NAMALWA (cell line): ENCODE results near the gene KMT2C.
"Not testable (repeated sequence)": the region's sequence is repeated elsewhere in the genome, so short reads cannot be mapped to it uniquely, and the experiment has no call there.

Experiments used
- DNase-seq: peaks from one replicate; pipeline ENCODE4 v3.0.0-alpha.2; 2015; ENCODE audit warnings: low spot score

Gene KMT2C

DNA sequence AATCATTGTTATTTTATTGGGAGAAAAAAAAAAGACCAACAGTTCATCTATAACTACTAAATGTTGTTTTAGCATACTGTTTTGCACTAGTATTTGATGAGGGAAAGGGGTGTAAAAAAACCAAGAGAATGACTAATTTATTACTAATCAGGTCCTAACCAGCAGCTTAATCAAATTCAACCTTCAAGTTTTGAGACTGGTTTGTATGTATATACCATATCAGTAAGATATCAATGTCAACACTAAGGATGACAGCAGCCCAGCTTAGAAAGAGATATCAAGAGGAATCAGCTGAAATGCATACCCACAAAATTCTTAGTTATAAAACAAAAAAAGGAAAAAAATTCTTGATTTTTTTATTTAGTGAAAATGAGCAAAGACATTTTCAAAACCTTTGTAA lies 122.6 kb downstream of the KMT2C start:
- DNase-seq, result no peak

DNA sequence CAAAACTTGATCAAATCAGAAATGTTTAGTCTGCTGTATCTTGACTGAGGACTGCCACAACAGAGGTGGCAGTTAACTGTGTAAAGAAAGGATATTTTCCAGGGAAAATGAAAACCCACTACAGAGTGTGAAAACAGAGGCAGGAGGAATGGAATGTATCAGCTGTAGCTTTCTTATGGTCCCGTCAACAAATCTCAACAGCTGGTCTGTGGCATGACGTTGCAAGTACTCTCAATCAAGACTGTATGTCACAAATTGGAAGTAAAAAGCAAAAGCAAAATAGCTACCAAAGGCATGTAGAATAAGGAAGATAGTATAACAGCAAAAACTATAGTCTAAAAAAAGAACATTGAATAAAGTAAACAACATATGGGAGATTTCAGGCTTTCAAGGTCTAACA lies 123.5 kb downstream of the KMT2C start:
- no peak for DNase-seq

DNA sequence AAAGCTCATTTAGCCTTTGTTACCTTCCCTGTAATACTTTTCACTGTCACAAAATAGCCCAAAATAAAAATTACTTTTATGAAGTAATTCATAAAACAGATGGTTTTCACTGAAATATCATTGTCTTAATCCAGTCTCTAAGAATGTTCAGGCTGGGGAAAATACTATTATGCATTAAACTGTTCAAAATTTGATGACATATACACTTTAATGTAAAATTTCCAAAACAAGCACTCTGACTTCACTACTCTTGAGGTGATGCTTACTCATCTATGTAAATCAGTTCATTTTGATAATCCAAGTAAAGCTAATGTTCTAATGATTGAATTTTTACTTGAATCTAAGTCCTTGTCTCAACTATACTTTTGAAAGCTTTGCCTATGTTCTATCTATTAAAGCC lies 127.9 kb downstream of the KMT2C start:
- DNase-seq, result no peak

DNA sequence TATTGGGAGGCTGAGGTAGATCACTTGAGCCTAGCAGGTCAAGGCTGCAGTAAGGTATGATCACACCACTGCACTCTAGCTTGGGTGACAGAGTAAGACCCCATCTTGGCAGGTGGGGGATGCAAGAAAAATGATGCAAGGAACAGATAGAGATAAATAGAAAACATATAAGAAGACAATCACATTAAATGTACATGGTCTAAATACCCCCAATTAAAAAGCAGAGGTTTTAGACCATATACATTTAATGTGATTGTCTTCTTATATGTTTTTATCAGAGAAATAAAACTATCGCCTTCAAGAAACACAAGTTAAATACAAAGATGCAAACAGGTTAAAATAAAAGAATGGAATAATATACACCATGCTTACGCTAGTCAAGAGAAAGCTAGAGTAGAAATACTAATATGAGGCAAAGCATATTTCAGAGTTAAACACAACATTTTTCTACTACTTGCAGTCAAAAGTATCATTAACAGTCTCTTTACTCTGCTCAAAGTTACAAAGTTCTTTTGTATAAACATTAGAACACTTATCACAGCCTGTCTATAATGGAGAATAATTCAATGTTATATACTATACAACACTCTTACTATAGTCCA lies 136.2 kb downstream of the KMT2C start:
- not testable (repeated sequence) for DNase-seq

DNA sequence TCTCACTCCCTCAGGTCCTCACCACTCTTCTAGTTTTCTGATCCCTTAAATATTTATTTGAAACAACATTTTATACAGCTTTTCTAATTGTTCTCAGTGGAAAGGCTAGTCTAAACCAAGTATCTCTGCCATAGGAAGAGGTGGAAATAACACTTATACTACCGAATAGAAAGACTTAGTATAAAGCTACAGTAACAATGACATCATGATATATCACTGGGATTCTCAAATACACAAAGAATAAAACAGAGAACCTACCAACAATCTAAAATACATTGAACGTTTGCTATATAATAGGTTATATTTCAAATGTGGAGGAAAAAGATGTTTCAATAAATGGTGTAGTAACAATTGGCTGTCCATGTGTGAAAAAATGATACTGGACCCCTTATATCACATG lies 142.9 kb downstream of the KMT2C start:
- no peak for DNase-seq

DNA sequence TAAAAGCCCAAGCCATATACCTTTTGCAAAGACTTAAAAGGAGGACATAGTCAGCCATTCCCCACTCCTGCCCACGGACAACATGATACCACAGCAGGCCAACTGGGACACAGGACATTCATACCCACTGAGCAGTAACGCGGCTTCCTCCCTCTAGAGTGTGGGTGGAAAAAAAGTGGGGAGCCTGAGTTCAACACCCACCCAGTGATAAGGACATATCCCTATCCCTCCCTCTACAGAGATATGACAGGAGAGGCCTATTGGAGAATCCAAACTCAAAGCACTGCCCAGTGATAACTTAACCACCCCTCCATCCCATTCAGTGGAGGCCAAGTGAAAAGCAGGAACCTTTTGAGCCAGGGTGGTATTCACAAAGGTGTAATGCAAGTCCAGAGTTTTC lies 148.8 kb downstream of the KMT2C start:
- not testable (repeated sequence) for DNase-seq

DNA sequence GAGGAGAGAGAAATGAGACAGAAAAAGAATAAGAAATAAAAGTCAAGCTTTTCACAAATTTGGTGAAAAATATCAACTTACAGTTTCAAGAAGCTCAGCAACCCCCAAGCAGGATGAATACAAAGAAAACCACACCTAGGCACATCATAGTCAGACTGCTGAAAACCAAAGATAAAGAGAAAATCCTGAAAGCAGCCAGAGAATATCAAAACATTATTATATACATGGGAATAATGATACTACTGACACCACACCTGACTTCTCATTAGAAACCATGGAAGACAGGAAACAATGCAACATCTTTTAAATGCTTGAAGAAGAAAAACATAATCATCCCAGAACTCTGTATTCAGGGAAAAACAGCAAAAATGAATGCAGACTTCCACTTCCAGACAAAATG lies 149.6 kb downstream of the KMT2C start:
- not testable (repeated sequence) for DNase-seq

DNA sequence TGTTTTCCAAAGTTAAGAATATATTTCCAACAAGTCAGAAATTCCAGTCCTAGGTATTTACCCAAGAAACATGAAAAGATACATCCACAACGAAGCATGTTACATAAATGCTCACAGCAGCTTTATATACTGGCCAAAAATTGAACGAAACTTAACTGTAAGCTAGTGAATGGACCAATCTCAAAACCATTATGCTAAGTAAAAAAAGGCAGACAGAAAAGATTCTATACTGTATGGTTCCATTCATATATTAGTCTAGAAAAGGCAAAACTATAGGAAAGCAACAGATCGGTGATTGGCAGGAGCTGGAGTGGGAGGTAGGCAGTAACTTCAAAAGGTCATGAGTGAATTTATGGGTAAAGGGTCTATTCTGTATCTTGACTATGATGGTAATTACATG lies 150.8 kb downstream of the KMT2C start:
- not testable (repeated sequence) for DNase-seq

DNA sequence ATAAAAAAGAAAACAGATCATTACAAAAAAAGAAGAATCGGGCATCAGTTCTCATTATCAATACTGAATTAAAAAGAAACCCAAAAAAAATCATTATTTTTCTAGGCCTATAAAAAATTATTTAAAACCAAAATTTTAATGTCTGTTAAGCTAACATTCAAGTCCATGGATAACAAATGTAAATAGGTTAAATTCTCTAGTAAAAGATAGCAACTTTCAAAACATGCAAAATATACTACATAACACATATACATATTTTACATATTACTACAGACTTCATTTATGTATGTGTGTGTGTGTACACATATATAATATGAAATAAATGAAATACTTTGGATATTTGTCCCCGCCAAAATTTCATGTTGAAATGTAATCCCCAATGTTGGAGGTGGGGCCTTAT lies 158.1 kb downstream of the KMT2C start:
- not testable (repeated sequence) for DNase-seq

DNA sequence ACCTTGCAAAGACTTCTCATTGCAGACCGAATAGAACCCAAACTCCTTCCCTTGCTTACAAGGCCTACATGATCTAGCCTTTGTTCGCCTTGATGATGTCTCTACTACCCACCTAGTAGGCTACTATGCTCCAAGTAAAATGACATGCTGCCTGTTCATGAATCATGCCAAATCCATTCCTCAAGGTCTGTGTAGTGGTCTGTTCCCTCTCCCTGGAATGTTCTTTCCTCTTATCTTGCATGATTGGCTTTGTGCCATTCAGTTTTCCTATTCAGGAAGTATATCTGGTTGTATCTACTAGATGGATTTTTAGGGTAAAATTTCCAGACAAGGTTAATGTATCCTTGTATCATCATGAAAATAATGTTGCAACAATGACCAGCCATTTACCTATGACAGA lies 165.4 kb downstream of the KMT2C start:
- DNase-seq, result not testable (repeated sequence)

DNA sequence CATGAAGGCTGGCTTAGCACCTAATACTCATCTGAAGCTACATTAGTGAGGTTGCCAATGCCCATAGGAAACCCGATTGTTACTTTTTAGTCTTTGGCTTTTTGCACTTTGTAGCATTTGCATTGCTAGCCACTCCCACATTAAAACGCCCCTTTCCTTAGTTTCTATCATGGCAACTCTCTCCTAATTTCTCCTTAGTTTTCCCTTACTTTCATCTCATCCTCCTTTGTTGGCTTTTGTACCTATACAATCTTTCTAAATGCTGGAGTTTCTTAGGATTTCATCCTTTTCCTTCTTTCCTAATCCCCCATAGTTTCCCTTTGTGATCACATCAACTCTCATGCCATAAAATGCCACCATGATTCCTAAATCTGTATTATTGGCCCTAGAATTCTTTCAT lies 168.9 kb downstream of the KMT2C start:
- not testable (repeated sequence) for DNase-seq

DNA sequence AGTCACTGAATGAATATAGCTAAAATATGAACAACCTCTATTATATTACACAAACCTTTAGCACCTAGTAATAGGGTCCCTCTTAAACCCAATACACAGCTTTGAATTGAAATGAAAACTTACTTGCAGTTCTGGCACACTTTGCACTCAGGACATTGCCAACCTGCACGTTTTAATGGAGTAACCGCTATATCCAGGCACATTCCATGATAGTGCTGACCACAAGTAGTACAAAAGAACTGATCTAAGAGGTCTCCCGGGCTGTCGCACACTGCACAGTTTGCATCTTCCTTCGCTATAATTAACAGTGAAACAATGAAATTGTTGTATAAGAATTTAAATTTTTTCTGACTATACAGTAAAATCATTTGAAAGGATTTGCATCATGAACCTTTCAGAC lies 170.9 kb downstream of the KMT2C start:
- DNase-seq, result not testable (repeated sequence)

DNA sequence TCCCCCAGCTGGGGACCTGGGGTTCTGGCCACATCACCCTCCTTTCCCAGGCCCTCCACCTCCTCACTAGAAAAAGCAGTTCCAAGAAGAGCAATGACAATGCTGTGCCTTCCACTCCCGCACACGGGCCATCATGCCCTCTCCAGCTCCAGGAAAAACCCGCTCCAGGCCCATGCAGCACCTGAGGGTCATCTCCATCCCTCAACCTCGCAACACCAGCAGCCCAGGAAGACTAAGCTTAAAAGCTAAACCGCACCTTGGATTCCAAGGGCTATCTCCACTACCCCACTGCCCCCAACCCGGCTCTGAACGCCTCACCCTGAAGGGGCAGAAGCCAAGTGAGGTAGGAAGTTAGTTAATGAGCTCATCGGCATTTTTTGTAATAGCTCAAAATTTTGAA lies 173.7 kb downstream of the KMT2C start:
- DNase-seq, result not testable (repeated sequence)

DNA sequence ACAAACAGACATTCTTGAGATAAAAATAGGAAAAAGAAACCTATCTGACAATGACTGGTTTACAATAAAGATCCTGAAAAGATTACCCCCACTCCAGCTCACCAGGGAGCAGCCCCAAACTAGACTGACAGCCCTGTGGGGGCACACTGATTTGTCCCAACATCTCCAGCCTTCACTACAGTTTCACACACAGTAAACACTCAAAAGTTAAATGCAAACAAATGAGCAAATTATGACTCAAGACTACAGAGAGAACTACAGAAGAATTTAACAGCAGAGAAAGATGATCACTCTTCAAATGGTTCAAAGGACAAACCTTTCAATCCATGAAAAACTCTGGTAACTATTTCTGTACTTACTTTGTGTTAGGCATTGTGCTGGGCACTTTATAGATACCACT lies 176.2 kb downstream of the KMT2C start:
- not testable (repeated sequence) for DNase-seq

DNA sequence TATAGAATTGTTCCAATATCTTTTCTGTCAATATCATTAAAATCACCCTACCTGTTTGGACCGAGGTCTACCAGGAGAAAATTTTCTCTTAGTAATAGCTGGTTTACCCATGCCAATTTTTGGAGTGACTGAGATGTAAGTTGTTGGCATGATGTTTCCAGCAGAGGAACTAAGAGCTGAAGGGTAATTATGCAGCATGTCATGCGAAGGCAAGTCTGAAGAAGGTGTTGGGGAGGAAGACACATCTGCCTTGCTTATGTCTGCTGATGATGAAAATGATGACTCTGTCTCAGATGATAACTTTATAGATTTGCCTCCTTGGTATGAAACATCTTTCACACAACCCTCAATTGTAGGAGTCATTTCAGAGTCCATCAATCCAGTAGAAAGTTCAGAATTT lies 188.0 kb downstream of the KMT2C start:
- not testable (repeated sequence) for DNase-seq

DNA sequence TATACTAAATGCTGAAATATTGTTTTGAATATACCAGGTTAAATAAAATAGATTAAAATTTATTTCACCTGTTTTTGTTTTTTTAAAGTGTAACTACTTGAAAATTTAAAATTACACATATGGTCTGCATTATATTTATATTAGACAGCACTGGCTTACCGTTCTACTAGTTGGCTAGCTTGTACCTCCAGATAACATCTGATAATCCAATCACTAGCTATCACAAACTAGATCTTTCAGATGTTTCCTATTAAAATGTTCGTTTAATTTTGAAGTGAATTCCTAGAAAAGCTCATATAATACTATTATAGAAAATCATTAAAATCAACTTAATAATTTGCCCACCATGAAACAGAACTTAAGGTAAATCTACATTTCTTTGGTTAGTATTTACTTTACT lies 190.4 kb downstream of the KMT2C start:
- not testable (repeated sequence) for DNase-seq

DNA sequence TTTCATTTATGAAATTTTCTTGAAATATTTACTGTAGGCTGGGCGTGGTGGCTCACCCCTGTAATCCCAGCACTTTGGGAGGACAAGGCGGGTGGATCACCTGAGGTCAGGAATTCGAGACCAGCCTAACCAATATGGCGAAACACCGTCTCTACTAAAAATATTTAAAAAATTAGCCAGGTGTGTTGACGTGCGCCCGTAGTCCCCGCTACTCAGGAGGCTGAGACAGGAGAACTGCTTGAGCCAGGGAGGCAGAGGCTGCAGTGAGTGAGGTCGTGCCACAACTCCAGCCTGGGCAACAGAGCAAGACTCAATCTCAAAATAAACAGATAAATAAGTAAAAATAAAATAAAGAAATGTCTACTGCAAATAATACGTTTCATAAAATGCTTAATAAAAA lies 192.3 kb downstream of the KMT2C start:
- not testable (repeated sequence) for DNase-seq

DNA sequence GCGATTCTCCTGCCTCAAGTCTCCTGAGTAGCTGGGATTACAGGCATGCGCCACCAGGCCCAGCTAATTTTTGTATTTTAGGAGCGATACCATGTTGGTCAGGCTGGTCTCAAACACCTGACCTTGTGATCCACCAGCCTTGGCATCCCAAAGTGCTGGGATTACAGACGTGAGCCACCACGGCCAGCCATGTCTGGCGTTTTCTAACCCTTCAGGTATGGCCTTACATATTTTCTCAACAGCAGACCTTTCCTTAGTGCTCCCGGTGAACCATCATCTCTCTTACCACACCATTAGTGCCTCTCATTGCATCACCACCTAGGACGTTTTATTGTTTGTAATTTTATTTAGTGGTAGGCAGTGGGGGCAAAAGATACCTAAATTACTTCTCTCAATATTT lies 194.5 kb downstream of the KMT2C start:
- DNase-seq, result not testable (repeated sequence)

DNA sequence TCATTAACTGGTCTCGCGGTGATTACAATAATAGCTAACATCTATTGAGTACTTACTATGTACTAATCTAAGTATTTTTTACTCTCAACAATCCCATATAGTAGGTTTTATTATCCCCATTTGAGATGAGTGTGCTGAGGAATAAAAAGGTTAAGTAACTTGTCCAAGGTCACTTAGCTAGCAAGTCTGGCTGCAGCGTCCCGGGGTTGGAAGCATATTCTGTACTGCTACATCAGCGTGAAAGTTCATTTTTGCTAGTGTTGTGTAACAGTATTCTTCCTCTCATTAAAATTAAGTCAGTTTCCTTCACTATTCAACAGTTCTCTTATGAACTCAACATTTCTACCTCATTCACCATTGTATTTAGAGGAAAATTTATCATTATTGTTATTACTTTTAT lies 199.5 kb downstream of the KMT2C start:
- DNase-seq, result not testable (repeated sequence)

DNA sequence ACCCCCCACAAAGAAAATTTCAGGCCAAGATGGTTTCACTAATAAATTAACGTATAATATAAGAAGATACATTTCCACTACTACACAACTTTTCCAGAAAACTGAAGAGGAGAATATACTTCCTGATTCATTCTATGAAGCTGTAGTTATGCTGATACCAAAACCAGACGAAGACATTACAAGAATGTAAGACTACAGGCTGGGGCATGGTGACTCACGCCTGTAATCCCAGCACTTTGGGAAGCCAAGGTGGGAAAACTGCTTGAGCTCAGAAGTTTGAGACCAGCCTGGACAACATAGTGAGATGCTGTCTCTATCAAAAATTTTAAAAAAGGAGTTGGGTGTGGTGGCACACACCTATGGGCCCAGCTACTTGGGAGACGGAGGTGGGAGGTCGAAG lies 201.4 kb downstream of the KMT2C start:
- DNase-seq, result not testable (repeated sequence)

DNA sequence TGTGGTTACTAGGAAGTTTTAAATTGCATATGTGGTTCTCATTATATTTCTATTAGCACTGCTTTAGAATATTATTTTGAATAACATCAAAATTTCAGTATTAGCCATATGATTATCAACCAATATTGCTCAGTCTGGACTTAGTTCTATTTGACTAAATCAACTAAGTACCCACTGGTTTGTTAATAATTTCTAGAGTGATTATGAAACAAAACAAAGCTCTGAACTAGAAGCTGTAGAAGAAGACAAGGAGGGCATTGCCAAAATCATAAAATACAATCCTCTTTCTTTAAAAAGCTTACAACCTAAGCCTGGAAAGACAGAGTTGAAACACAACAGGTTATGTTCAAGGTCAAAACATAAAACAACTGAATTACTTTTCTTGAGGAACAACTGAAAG lies 204.7 kb downstream of the KMT2C start:
- no peak for DNase-seq

DNA sequence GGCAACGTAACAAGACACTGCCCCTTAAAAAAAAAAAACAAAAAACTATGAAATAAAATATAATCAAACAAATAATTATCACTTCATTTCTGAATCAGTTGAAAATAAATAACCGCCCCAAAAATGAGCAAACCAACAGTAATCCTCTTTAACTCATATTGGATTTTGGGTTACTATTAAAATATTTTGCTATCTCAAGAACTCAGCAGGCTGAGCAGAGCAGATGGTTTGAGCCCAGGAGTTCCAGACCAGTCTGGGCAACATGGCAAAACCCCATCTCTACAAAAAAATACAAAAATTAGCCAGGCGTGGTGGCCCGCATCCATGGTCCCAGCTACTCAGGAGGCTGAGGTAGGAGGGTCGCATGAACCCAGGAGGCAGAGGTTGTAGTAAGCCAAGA lies 216.2 kb downstream of the KMT2C start:
- not testable (repeated sequence) for DNase-seq

DNA sequence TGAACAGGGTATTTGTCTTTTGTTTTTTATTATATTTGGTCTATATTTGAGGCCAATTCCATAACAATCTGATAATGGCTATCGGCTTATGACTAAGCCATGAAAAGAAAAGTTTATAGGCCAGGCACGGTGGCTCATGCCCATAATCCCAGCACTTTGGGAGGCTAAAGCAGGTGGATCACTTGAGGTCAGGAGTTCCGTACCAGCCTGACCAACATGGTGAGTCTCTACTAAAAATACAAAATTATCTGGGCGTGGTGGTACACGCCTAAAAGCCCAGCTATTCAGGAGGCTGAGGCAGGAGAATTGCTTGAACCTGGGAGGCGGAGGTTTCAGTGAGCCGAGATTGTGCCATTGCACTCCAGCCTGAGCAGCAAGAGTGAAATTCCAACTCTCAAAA lies 227.0 kb downstream of the KMT2C start:
- DNase-seq, result not testable (repeated sequence)

DNA sequence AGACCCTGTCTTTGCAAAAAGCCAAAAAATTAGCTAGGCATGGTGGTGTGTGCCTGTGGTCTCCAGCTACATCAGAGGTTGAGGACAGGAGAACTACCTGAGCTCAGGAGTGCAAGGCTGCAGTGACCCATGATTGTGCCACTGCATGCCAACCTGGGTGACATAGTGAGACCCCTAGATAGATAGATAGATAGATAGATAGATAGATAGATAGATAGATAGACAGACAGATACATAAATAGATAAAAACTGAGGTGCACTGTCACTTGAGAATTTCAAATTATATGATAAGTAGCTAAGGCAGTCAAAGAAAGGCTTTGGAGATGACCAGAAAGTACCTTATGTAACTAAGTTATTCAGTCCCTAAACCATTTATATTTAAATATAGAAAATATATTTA lies 231.4 kb downstream of the KMT2C start:
- DNase-seq, result not testable (repeated sequence)

DNA sequence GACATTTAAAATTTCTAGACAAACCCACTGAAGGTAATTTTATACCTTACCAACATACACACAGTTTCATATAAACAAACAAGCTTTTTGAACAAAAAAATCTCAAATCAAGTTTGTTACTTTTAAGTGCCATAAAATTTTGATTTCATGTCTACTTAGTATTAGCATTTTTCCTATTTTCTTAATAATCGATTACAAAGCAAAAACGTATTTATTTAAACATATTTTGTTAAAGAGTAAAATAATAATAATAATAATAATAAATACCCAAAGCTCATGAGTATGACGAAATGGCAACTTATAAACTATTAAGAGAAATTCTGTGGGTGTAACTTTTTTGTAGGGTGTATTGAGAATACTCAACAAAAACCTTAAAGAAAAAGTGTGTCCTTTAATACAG lies 232.7 kb downstream of the KMT2C start:
- DNase-seq, result no peak
